Right lobe of liver (tissue), 6 donors: ENCODE measurements around the gene TMEM151B. TPM values are rescaled to one million over a fixed set of nuclear protein-coding genes. Genes with fewer than 3 reads are reported as not detected.

Experiments
- ATAC-seq, 4 donors: fragments of 200-7000 bp; cut with Tn5 transposase; one replicate each; pipeline ENCODE4 v1.9.1; 2020; ENCODE audit warnings: mild to moderate bottlenecking in 4 of 4, moderate library complexity in 4 of 4
- DNase-seq, 3 donors: peaks; one replicate each; pipeline ENCODE4 v3.0.0-alpha.2; 2020
- H3K27ac ChIP-seq, 3 donors: fragments of 200-600 bp; one replicate each; pipeline ENCODE4 v1.8.0; 2022
- H3K27me3 ChIP-seq, 2 donors: fragments of 200-600 bp; one replicate each; pipeline ENCODE4 v1.8.0; 2022
- H3K36me3 ChIP-seq, 4 donors: fragments of 200-600 bp; sonication (generic) in 1 of 4; one replicate each; pipeline versions ENCODE4 v1.5.1 to v1.8.0; 2017 to 2022; ENCODE audit warnings: control low read depth in 1 of 4
- H3K4me1 ChIP-seq, 4 donors: fragments of 200-600 bp; sonication (generic) in 1 of 4; one replicate each; pipeline versions ENCODE4 v1.5.1 to v1.8.0; 2017 to 2022; ENCODE audit warnings: control low read depth in 1 of 4
- H3K4me3 ChIP-seq, 3 donors: fragments of 200-600 bp; one replicate each; pipeline ENCODE4 v1.8.0; 2022
- H3K9me3 ChIP-seq, 4 donors: fragments of 200-600 bp; sonication (generic) in 1 of 4; one replicate each; pipeline versions ENCODE4 v1.5.1 to v1.8.0; 2017 to 2022; ENCODE audit warnings: control low read depth in 1 of 4
- POLR2A ChIP-seq: fragments of 450-650 bp; IDR thresholded peaks from one replicate; pipeline ENCODE4 v1.6.1; 2017; ENCODE audit warnings: antibody characterized with exemption, mild to moderate bottlenecking
- WGBS: methylation state at CpG from one replicate; pipeline ENCODE4 v1.1.6; 2018; ENCODE audit warnings: low coverage, low lambda C conversion rate; ENCODE audit not compliant: insufficient coverage; ENCODE audit errors: missing lambda C conversion rate; 5-methylcytosine and 5-hydroxymethylcytosine counted together
- intact Hi-C, 2 donors: fragments of 100-400 bp; cut with DNase I; formaldehyde crosslinking; loops; one replicate each; pipeline versions ENCODE4 v1.11.2 to v1.14.1; 2022
- total RNA-seq, 6 experiments: library from RNA; depleted of rRNA in 2 of 6; stranded (reverse); fragments of >200 nt in 2 of 6; fragmentation: NEBNext Ultra II Directional in 3 of 6; extraction: Animal tissue kit (Norgen Biotek cat#: 25700) in 3 of 6; gene quantifications; one replicate each; pipeline versions ENCODE4 v1.1.0 to v1.2.4, GENCODE V29; 2016 to 2023
- TF ChIP-seq, protein P1 (sequence below), 4 donors: fragments of 200-600 bp in 3 of 4; fragments of 450-650 bp in 1 of 4; IDR thresholded peaks; one replicate each; pipeline versions ENCODE4 v1.5.1 to v1.8.0; 2016 to 2022; ENCODE audit warnings: antibody characterized with exemption in 4 of 4, mild to moderate bottlenecking in 2 of 4
- donor health status: DM: no; HTN: yes; CAD: no.
- donor health status: DM: no; HTN: no; CAD: no.
- donor health status: DM: no; HTN: no; CAD: no.
- donor health status: DM: no; HTN: yes; CAD: no.
- donor health status: DM: no; HTN: yes; CAD: no.

TMEM151B gene
- total RNA-seq, 6 experiments from 2014 or later, result not detected

DNA sequence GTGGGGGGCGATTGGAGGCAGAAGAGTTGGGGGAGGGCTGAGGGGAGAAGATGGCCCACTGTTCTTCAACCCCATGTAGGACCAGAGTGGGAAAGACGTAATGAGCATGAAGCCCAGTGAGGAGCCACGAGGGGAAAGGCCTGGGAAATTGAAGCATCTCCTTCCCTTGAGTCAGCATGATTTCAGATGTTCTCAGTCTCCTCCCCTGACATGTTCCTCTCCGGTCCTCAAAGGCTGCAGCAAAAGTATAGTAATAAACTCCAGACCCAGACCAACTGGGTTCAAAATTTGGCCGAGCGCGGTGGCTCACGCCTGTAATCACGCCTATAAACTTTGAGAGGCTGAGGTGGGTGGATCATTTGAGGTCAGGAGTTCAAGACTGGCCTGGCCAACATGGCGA lies 3.0 kb upstream of the TMEM151B start:
- Histone ChIP-seq H3K4me3 (no peak overlapping the region), H3K36me3 (no peaks in the 10 kb centered on the region), H3K27me3 (no peaks in the 10 kb centered on the region), H3K27ac (no peak overlapping the region), H3K9me3 (no peaks in the 10 kb centered on the region), H3K4me1 (peaks cover 0 to 16% (median 7%) of the 10 kb centered on the region in 4 donors)
- DNase-seq (peak in 1 of 3 donors; percentile 27), ATAC-seq (no peak)
- TF ChIP-seq, protein P1, sequence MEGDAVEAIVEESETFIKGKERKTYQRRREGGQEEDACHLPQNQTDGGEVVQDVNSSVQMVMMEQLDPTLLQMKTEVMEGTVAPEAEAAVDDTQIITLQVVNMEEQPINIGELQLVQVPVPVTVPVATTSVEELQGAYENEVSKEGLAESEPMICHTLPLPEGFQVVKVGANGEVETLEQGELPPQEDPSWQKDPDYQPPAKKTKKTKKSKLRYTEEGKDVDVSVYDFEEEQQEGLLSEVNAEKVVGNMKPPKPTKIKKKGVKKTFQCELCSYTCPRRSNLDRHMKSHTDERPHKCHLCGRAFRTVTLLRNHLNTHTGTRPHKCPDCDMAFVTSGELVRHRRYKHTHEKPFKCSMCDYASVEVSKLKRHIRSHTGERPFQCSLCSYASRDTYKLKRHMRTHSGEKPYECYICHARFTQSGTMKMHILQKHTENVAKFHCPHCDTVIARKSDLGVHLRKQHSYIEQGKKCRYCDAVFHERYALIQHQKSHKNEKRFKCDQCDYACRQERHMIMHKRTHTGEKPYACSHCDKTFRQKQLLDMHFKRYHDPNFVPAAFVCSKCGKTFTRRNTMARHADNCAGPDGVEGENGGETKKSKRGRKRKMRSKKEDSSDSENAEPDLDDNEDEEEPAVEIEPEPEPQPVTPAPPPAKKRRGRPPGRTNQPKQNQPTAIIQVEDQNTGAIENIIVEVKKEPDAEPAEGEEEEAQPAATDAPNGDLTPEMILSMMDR (IDR thresholded peaks at IDR 0.05), result no peak
- no peak for TF ChIP-seq POLR2A
- intact Hi-C loops, result loop anchor here (5.0 kb wide), 1 partner anchor 70 kb away; no protein-coding TSS in a partner anchor
- WGBS, result 73% methylated on average over 3 of the region's 10 CpGs

DNA sequence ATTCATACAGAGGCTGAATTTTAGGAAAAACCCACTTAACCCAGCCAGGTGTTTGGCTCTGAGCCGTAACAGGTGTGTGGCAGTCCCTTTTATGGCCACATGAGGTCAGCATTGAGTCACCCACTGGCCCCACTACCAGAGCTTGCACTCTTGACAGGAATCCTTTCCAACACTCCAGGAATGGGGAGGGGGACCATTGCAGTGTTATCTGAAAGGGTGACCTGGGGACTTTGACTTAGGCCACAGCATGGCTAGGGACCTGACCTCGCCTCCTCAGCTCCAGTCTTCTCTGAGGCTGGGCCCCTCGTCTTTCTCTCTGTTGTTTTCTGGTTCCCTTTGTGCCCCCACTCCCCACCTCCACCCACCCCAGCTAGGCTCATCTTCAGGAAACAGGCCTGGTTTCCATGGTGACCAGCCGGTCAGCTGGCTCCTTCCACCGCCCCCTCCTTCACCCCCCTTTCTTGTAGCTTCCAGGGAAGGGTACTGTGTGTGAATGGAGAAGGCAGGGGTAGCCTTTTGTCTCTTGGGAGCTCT lies 2.1 kb upstream of the TMEM151B start:
- WGBS, result 16% methylated on average over 5 of the region's 5 CpGs
- ATAC-seq (peak; percentile 31 to 56 (median 42)), DNase-seq (peak in 1 of 3 donors; percentile 63)
- H3K9me3 ChIP-seq, result no peaks in the 10 kb centered on the region
- H3K4me3 ChIP-seq, result no peak overlapping the region
- intact Hi-C loops, result loop anchor here (5.0 kb wide), 1 partner anchor 69 kb away; no protein-coding TSS in a partner anchor
- no peaks in the 10 kb centered on the region for H3K36me3 ChIP-seq
- no peaks in the 10 kb centered on the region for H3K27me3 ChIP-seq
- no peak for TF ChIP-seq POLR2A
- TF ChIP-seq, protein P1 (IDR thresholded peaks at IDR 0.05), result peak; percentile 86 to 96 (median 94)
- H3K27ac ChIP-seq, result no peak overlapping the region
- H3K4me1 ChIP-seq, result peaks cover 0 to 16% (median 7%) of the 10 kb centered on the region in 4 donors

DNA sequence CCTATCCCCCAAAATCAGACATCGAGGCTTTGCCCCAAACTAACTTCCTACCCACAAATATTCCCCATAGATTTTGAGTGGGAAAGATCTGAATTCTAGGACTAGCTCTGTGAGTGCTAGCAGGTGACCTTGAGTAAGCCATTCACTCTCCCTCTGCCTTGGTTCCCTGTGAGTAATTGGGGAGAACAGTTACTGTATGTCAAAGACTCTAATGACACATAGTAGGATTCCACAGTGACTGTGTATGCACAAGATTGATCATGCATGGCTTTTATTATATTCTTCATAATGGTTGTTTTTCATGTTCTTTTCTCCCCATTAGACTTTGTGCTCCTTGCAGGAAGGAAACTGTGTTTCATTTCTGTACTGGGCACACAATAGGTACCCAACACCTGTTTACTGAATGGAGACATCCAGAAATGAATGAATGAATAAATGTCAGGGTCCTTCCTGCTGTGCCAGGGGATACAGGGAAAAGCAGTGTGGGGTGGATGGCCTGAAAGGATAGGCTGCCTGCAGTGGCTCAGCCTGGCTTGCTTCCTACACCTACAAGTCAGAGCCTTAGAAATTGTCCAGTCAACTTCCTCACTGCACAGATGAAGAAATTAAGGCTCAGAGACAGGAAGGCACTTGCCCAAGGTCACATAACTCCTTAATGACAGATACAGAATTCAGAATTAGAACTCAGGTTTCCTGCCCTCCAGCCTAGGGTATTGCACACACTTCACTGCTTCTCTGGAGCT lies 901 bp upstream of the TMEM151B start:
- ATAC-seq, result no peak

DNA sequence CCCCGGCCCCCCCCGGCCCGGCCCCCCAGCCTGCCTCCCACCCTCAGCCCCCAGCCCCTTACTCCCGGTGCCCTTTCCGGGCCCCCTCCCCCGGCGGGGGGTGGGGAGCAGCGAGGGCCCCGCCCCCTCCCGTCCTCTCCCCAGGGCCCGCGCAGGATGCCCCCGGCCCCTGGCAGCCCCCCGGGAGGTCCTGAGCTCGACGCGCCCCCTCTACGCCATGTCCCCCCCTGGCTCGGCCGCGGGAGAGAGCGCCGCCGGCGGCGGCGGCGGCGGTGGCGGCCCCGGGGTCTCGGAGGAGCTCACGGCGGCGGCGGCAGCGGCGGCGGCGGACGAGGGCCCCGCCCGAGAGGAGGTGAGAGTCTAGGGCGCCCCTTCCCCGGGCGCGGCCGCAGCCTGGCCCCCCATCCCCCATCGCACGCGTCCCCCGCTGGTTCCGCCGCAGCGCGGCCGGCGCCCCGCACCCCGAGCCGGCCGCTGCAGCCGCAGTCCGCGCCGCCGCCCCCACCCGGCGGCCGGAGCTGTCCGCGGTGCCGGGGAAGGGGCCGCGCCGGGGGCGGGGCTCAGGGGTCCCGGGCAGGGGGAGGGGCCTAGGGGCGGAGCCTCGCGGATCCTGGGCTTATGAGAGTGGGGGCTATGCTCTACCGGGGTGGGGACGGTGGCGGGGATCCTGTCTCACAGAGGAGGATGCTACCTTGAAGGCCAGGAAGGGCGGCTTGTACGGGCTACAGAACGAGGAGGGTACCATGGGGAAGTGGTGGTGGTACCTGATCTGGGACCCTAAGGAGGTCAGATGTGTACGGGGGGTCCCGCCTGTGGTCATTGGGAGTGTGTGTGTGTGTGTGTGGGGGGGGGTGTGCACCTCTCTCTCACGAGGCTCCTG lies 516 bp downstream of the TMEM151B start:
- no peak for TF ChIP-seq POLR2A
- TF ChIP-seq, protein P1 (IDR thresholded peaks at IDR 0.05), result no peak
- no peak for ATAC-seq
- H3K4me3 ChIP-seq, result peak overlapping the region in 1 of 3 donors; percentile 27
- H3K27me3 ChIP-seq, result peaks cover 0 to 7% of the 10 kb centered on the region in 2 donors
- 24% methylated on average over 5 of the region's 90 CpGs for WGBS
- no peaks in the 10 kb centered on the region for H3K36me3 ChIP-seq
- intact Hi-C loops, result no loop called here
- DNase-seq, result peak in 1 of 3 donors; percentile 44
- no peaks in the 10 kb centered on the region for H3K9me3 ChIP-seq
- H3K4me1 ChIP-seq, result peaks cover 0 to 3% (median 0%) of the 10 kb centered on the region in 4 donors
- H3K27ac ChIP-seq, result no peak overlapping the region

More for the DNA sequence above, 901 bp upstream of the TMEM151B start:
- Histone ChIP-seq H3K9me3 (no peaks in the 10 kb centered on the region), H3K27ac (no peak overlapping the region), H3K27me3 (no peaks in the 10 kb centered on the region), H3K36me3 (no peaks in the 10 kb centered on the region), H3K4me3 (no peak overlapping the region), H3K4me1 (peaks cover 0 to 5% (median 1%) of the 10 kb centered on the region in 4 donors)
- no peak for TF ChIP-seq POLR2A
- TF ChIP-seq, protein P1 (IDR thresholded peaks at IDR 0.05), result no peak
- intact Hi-C loops, result loop anchor here (5.0 kb wide), 1 partner anchor 68 kb away; no protein-coding TSS in a partner anchor
- DNase-seq, result peak in 1 of 3 donors; percentile 11
- WGBS, result 13% methylated on average over 1 of the region's 1 CpG
